Mesendoderm (in vitro differentiated cells): ENCODE data around the gene CCDC186.

ENCODE experiments used
- DNase-seq: peaks from one replicate; pipeline ENCODE4 v3.0.0; 2013
- H2AK5ac ChIP-seq: 2 replicates; pipeline ENCODE4 v1.6.1; 2013; ENCODE audit warnings: low read length, inconsistent platforms
- H2BK120ac ChIP-seq: 2 replicates; pipeline ENCODE4 v1.6.1; 2013; ENCODE audit warnings: low read depth, mild to moderate bottlenecking, low read length, moderate library complexity, mixed read lengths
- H2BK15ac ChIP-seq: replicated peaks from 2 replicates; pipeline ENCODE4 v1.6.1; 2013; ENCODE audit warnings: low read depth, mild to moderate bottlenecking, moderate library complexity
- H2BK5ac ChIP-seq: 2 replicates; pipeline ENCODE4 v1.6.1; 2013; ENCODE audit warnings: low read length, inconsistent platforms
- H3K18ac ChIP-seq: 2 replicates; pipeline ENCODE4 v1.6.1; 2013; ENCODE audit warnings: mild to moderate bottlenecking, low read length, mixed read lengths
- H3K23ac ChIP-seq: one replicate; pipeline ENCODE4 v1.6.1; 2013; ENCODE audit warnings: low read length
- H3K27ac ChIP-seq: 2 replicates; pipeline ENCODE4 v1.5.1; 2013; ENCODE audit warnings: low read depth, mild to moderate bottlenecking, inconsistent platforms, low read length, moderate library complexity
- H3K27me3 ChIP-seq: 2 replicates; pipeline ENCODE4 v1.6.1; 2013; ENCODE audit warnings: low read length, control low read depth, mild to moderate bottlenecking, inconsistent platforms; ENCODE audit not compliant: insufficient read depth, poor library complexity
- H3K36me3 ChIP-seq: 2 replicates; pipeline ENCODE4 v1.6.1; 2013; ENCODE audit warnings: low read length, inconsistent platforms; ENCODE audit not compliant: control insufficient read depth, insufficient read depth
- H3K4ac ChIP-seq: one replicate; pipeline ENCODE4 v1.6.1; 2013; ENCODE audit warnings: low read depth, mild to moderate bottlenecking, low read length, moderate library complexity
- H3K4me1 ChIP-seq: 2 replicates; pipeline ENCODE4 v1.6.1; 2013; ENCODE audit warnings: low read depth, low read length, inconsistent platforms; ENCODE audit not compliant: control insufficient read depth
- H3K4me2 ChIP-seq: 2 replicates; pipeline ENCODE4 v1.6.1; 2013; ENCODE audit warnings: low read length
- H3K4me3 ChIP-seq: 2 replicates; pipeline ENCODE4 v1.5.1; 2013; ENCODE audit warnings: mild to moderate bottlenecking, low read length
- H3K56ac ChIP-seq: one replicate; pipeline ENCODE4 v1.6.1; 2013; ENCODE audit warnings: low read length
- H3K79me1 ChIP-seq: 2 replicates; pipeline ENCODE4 v1.6.1; 2013; ENCODE audit warnings: low read length, inconsistent platforms
- H3K79me2 ChIP-seq: 2 replicates; pipeline ENCODE4 v1.6.1; 2013; ENCODE audit warnings: mild to moderate bottlenecking, low read length; ENCODE audit not compliant: control insufficient read depth, insufficient read depth
- H3K9ac ChIP-seq: 2 replicates; pipeline ENCODE4 v1.6.1; 2013; ENCODE audit warnings: low read length, inconsistent platforms
- H4K5ac ChIP-seq: one replicate; pipeline ENCODE4 v1.6.1; 2013; ENCODE audit warnings: low read length
- H4K8ac ChIP-seq: one replicate; pipeline ENCODE4 v1.6.1; 2013; ENCODE audit warnings: low read depth, mild to moderate bottlenecking, control low read depth, low read length, moderate library complexity
- WGBS: extraction: QIAGEN DNeasy Blood & Tissue Kit; methylation state at CpG from one replicate; pipeline ENCODE4 v1.1.7; 2013; ENCODE audit warnings: low lambda C conversion rate, missing lambda C conversion rate; ENCODE audit not compliant: insufficient coverage; ENCODE audit errors: extremely low coverage; 5-methylcytosine and 5-hydroxymethylcytosine counted together

CCDC186 gene

DNA sequence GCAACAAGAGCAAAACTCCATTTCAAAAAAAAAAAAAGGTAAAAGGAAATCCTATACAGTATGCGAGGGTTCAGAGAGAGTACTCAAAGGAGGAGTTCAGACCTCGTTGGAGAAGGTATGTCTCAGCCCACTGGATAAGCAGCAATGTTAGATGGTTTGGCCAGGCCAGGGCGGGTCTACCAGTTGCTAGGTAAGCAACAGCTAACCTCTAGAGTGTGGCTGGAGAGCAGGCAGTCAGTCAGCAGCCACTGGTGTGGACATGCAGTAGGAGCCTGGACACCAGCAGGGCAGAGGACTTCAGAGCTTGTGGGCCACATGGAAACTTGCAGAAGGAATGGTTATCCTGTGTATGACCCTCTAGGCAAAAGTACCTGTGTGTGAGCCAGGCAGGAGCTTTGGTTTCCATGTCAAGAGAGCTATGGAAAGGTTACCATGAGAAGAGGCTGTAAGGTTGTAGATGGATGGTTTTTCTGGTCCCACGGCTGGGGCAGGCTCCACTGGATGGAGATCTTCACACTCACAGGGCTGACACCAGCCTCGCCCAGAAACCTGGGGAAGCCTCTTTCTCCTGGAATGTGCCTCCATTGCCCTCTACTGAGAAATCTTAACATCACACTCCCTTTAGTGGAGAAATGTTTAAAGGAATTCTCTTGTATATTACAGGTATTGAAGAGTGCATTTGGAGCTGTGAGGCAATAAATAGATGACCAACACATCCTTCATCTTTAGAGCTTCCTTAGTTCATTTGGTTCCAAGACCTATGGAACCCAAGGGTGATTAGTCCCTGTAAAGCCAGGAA lies 63.6 kb downstream of the CCDC186 start:
- H3K4me1 ChIP-seq: no peaks in the 10 kb centered on the region
- H3K36me3 ChIP-seq: no peaks in the 10 kb centered on the region
- no peaks in the 10 kb centered on the region for H3K79me2 ChIP-seq
- H2BK120ac ChIP-seq: no peak overlapping the region
- no peaks in the 10 kb centered on the region for H3K79me1 ChIP-seq
- no peak overlapping the region for H2AK5ac ChIP-seq
- H3K9ac ChIP-seq: no peak overlapping the region
- H4K8ac ChIP-seq: no peak overlapping the region
- no peak overlapping the region for H4K5ac ChIP-seq
- H2BK15ac ChIP-seq: no peak overlapping the region
- H3K27me3 ChIP-seq: no peaks in the 10 kb centered on the region
- no peak overlapping the region for H3K18ac ChIP-seq
- no peak overlapping the region for H2BK5ac ChIP-seq
- H3K4ac ChIP-seq: no peak overlapping the region
- H3K56ac ChIP-seq: no peak overlapping the region
- H3K23ac ChIP-seq: no peak overlapping the region
- no peak overlapping the region for H3K4me3 ChIP-seq
- peak; percentile 61 for DNase-seq
- no peak overlapping the region for H3K4me2 ChIP-seq
- no CpG with 5 or more reads among the region's 5 CpGs for WGBS
- no peak overlapping the region for H3K27ac ChIP-seq

DNA sequence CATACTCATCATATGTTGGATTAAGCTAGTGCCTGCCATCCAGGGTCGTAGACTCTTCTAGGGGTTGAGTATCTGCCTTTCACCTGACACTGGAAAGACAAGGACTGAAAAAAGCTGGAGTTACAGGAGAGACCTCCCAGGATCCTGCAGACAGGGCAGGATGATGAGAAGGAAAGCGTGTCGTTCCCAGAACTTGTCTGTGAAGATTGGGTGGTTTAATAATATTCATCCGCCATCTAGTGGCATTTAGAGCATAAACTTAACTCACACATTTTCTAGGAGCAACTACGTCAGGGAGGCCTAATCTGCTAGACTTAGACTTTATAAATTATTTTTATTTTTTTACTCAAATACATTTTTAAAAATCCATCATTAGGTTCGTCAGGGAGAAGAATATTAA lies 70.7 kb downstream of the CCDC186 start:
- H3K27ac ChIP-seq: no peak overlapping the region
- no peak overlapping the region for H3K9ac ChIP-seq
- no CpG with 5 or more reads among the region's 6 CpGs for WGBS
- no peak overlapping the region for H2AK5ac ChIP-seq
- peak; percentile 57 for DNase-seq
- H3K4me1 ChIP-seq: no peaks in the 10 kb centered on the region
- no peak overlapping the region for H2BK15ac ChIP-seq
- no peaks in the 10 kb centered on the region for H3K36me3 ChIP-seq
- H3K4me3 ChIP-seq: no peak overlapping the region
- H3K56ac ChIP-seq: no peak overlapping the region
- no peaks in the 10 kb centered on the region for H3K79me1 ChIP-seq
- no peak overlapping the region for H3K23ac ChIP-seq
- H3K18ac ChIP-seq: no peak overlapping the region
- no peak overlapping the region for H4K8ac ChIP-seq
- H2BK5ac ChIP-seq: no peak overlapping the region
- peaks cover 10% of the 10 kb centered on the region for H3K27me3 ChIP-seq
- H3K4me2 ChIP-seq: no peak overlapping the region
- no peaks in the 10 kb centered on the region for H3K79me2 ChIP-seq
- no peak overlapping the region for H4K5ac ChIP-seq
- no peak overlapping the region for H3K4ac ChIP-seq
- no peak overlapping the region for H2BK120ac ChIP-seq

GRCh38 chr10:114102256-114102655 lies 71.7 kb downstream of the CCDC186 start:
- H3K23ac ChIP-seq: no peak overlapping the region
- H3K4me3 ChIP-seq: no peak overlapping the region
- no peak for DNase-seq
- H3K9ac ChIP-seq: no peak overlapping the region
- no peak overlapping the region for H2BK5ac ChIP-seq
- H3K56ac ChIP-seq: no peak overlapping the region
- no peak overlapping the region for H3K18ac ChIP-seq
- no peaks in the 10 kb centered on the region for H3K4me1 ChIP-seq
- no peak overlapping the region for H3K4ac ChIP-seq
- H3K27me3 ChIP-seq: peaks cover 10% of the 10 kb centered on the region
- H4K5ac ChIP-seq: no peak overlapping the region
- H3K79me2 ChIP-seq: no peaks in the 10 kb centered on the region
- WGBS: no CpG with 5 or more reads among the region's 2 CpGs
- H2AK5ac ChIP-seq: no peak overlapping the region
- no peaks in the 10 kb centered on the region for H3K79me1 ChIP-seq
- H2BK120ac ChIP-seq: no peak overlapping the region
- no peak overlapping the region for H2BK15ac ChIP-seq
- no peak overlapping the region for H4K8ac ChIP-seq
- H3K27ac ChIP-seq: no peak overlapping the region
- no peak overlapping the region for H3K4me2 ChIP-seq
- no peaks in the 10 kb centered on the region for H3K36me3 ChIP-seq

DNA sequence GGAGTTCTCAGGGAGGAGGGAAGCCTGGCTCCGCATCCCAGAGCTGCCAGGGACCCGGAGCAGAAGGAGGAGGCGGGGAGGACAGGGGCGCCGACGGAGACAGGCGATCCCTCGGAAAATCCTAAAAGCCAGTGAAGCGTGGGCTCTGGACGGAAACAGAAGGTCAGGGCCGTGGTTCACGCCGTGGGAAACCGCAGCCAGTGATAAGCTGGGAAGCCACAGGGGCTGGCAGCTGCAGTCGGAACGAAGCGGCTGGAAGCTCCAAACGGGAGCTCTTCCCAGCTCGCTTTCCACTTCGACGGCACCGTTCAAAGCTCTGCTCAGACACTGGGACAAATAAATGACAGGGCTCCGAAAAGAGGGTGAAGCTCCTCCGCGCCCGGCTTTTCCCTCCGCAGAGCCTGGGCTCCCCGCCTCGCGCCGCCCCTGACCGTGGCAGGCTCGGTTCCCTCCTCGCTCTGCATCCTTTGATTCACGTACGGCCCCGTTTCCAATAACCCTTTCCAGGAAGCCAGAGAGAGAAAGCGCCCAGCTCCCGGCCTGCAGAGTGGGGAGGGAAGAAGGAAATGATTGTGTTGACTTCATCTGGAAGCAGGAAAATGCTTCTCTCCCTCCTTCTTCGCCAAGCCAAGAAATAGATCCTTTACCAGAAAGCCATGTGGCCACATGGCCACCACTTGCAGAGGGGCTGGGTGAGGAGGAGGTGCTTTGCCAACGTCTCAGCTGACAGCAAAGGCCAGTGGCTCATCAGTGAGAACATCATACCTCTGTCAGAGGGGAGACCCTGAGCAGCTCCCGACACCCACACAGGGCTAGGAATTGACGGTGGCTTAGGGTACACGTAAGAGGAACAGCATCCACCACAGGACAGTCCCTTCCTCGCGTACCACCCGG lies 72.9 kb downstream of the CCDC186 start:
- H3K23ac ChIP-seq: peak overlapping the region; percentile 31
- H3K4me3 ChIP-seq: no peak overlapping the region
- no CpG with 5 or more reads among the region's 47 CpGs for WGBS
- peaks cover 10% of the 10 kb centered on the region for H3K27me3 ChIP-seq
- H2BK120ac ChIP-seq: no peak overlapping the region
- peak; percentile 32 for DNase-seq
- H2AK5ac ChIP-seq: no peak overlapping the region
- peak overlapping the region; percentile 25 for H3K56ac ChIP-seq
- no peaks in the 10 kb centered on the region for H3K79me1 ChIP-seq
- no peak overlapping the region for H3K27ac ChIP-seq
- H3K4me2 ChIP-seq: peak overlapping the region; percentile 25
- no peak overlapping the region for H4K5ac ChIP-seq
- no peak overlapping the region for H3K18ac ChIP-seq
- no peaks in the 10 kb centered on the region for H3K79me2 ChIP-seq
- H2BK15ac ChIP-seq: no peak overlapping the region
- no peaks in the 10 kb centered on the region for H3K36me3 ChIP-seq
- H3K4ac ChIP-seq: no peak overlapping the region
- H3K4me1 ChIP-seq: no peaks in the 10 kb centered on the region
- H4K8ac ChIP-seq: no peak overlapping the region
- peak overlapping the region; percentile 26 for H3K9ac ChIP-seq
- no peak overlapping the region for H2BK5ac ChIP-seq

DNA sequence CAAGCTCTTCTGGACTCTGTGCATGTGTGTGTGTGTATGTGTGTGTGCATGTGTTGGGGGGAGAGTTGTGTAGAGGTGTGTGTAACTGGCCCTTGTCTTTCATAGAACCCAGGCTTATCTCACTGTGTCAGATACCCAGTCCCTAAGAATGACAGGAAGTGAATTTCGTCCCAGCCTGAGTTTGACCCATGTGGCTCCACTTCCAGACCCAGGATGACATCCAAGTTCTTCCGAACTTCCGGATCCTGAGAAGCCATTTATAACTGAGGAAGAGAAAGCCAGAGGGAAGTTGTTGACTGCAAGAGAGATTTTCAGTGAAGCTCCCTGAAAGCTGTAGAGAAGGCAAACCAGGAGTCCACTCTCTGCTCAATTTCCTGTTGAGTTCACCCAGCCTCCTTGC lies 77.1 kb downstream of the CCDC186 start:
- no peak for DNase-seq
- no CpG with 5 or more reads among the region's 3 CpGs for WGBS
- H3K27me3 ChIP-seq: peaks cover 10% of the 10 kb centered on the region

More for the DNA sequence above, 77.1 kb downstream of the CCDC186 start:
- no peak overlapping the region for H3K18ac ChIP-seq
- H3K4me2 ChIP-seq: no peak overlapping the region
- H4K5ac ChIP-seq: no peak overlapping the region
- no peak overlapping the region for H3K4ac ChIP-seq
- no peak overlapping the region for H3K27ac ChIP-seq
- no peak overlapping the region for H4K8ac ChIP-seq
- H2AK5ac ChIP-seq: no peak overlapping the region
- no peaks in the 10 kb centered on the region for H3K4me1 ChIP-seq
- H3K9ac ChIP-seq: no peak overlapping the region
- H2BK15ac ChIP-seq: no peak overlapping the region
- H3K23ac ChIP-seq: no peak overlapping the region
- H3K56ac ChIP-seq: no peak overlapping the region
- H3K36me3 ChIP-seq: no peaks in the 10 kb centered on the region
- H3K79me2 ChIP-seq: no peaks in the 10 kb centered on the region
- H3K4me3 ChIP-seq: no peak overlapping the region
- no peak overlapping the region for H2BK5ac ChIP-seq
- H2BK120ac ChIP-seq: no peak overlapping the region
- H3K79me1 ChIP-seq: no peaks in the 10 kb centered on the region
